GM18498 (cell line): ENCODE measurements around the gene WDR64.
"Not testable (repeated sequence)": the region's sequence is repeated elsewhere in the genome, so short reads cannot be mapped to it uniquely, and the experiment has no call there.

Experiments used
- ATAC-seq: cut with Tn5 transposase; IDR thresholded peaks from one replicate; pipeline ENCODE4 v1.9.1; 2021; ENCODE audit warnings: mild to moderate bottlenecking, moderate library complexity; ENCODE audit not compliant: unreplicated experiment

WDR64 gene

GRCh38 chr1:241654641-241655040 lies 2.6 kb downstream of the WDR64 start:
- no peak for ATAC-seq

GRCh38 chr1:241658081-241658793 lies 6.2 kb downstream of the WDR64 start:
- ATAC-seq, result no peak

GRCh38 chr1:241659016-241659415 lies 6.9 kb downstream of the WDR64 start:
- not testable (repeated sequence) for ATAC-seq

- no peak for ATAC-seq
Observed at GRCh38 chr1:241660424-241660972, 8.4 kb downstream of the WDR64 start.

- no peak for ATAC-seq
Observed at GRCh38 chr1:241666419-241666818, 14.3 kb downstream of the WDR64 start.

GRCh38 chr1:241672301-241672700 lies 20.2 kb downstream of the WDR64 start:
- no peak for ATAC-seq

- ATAC-seq, result no peak
Observed at GRCh38 chr1:241674805-241675384, 22.8 kb downstream of the WDR64 start.

GRCh38 chr1:241675983-241676382 lies 23.9 kb downstream of the WDR64 start:
- no peak for ATAC-seq

GRCh38 chr1:241677201-241677600 lies 25.1 kb downstream of the WDR64 start:
- ATAC-seq, result peak; percentile 93

- no peak for ATAC-seq
Observed at GRCh38 chr1:241678536-241678935, 26.5 kb downstream of the WDR64 start.

GRCh38 chr1:241679404-241679803 lies 27.3 kb downstream of the WDR64 start:
- ATAC-seq, result no peak

GRCh38 chr1:241679961-241680360 lies 27.9 kb downstream of the WDR64 start:
- no peak for ATAC-seq

GRCh38 chr1:241681861-241682448 lies 29.9 kb downstream of the WDR64 start:
- not testable (repeated sequence) for ATAC-seq

- no peak for ATAC-seq
Observed at GRCh38 chr1:241682921-241683320, 30.8 kb downstream of the WDR64 start.

- ATAC-seq, result no peak
Observed at GRCh38 chr1:241684108-241684507, 32.0 kb downstream of the WDR64 start.

GRCh38 chr1:241688940-241689368 lies 36.9 kb downstream of the WDR64 start:
- ATAC-seq, result no peak

- no peak for ATAC-seq
Observed at GRCh38 chr1:241695246-241696171, 43.4 kb downstream of the WDR64 start.

- no peak for ATAC-seq
Observed at GRCh38 chr1:241696172-241696814, 44.2 kb downstream of the WDR64 start.

GRCh38 chr1:241696815-241697639 lies 44.9 kb downstream of the WDR64 start:
- ATAC-seq, result no peak

GRCh38 chr1:241697640-241698018 lies 45.5 kb downstream of the WDR64 start:
- ATAC-seq, result no peak
